ENCODE measurements around the gene RBM42.

RBM42 gene

GRCh38 chr19:35612559-35613321 lies 16.1 kb upstream of the RBM42 start, which contains the start of gene HAUS5:
Gene HAUS5, plus strand, starts transcription at chr19:35612735. Its CDS starts 60 bp downstream, at chr19:35612795.
- TF ChIP-seq SIN3A (IDR thresholded peaks at IDR 0.05; ENCODE audit: borderline replicate concordance, insufficient read depth, low read length) (peak; percentile 60; the same call in 1 of the 2 replicates), TAF1 (IDR thresholded peaks at IDR 0.05; ENCODE audit: borderline replicate concordance, insufficient read depth, low read length) (0 out of 2 replicates have a peak, but pooled peaks have one; percentile 65), FOXP2 (optimal IDR thresholded peaks at IDR 0.05; ENCODE audit: borderline replicate concordance, extremely low read depth, extremely low read length, insufficient read depth) (peak; percentile 79), POLR2AphosphoS5 (IDR thresholded peaks at IDR 0.05; ENCODE audit: low read depth, low read length) (peak; percentile 85), REST (IDR thresholded peaks at IDR 0.05; ENCODE audit: insufficient read depth in 1 of 2, low read depth in 2 of 2, low read length in 2 of 2) (no peak)

- no peak for TF ChIP-seq REST (IDR thresholded peaks at IDR 0.05; ENCODE audit: insufficient read depth in 1 of 2, low read depth in 2 of 2, low read length in 2 of 2)
- TF ChIP-seq FOXP2 (optimal IDR thresholded peaks at IDR 0.05; ENCODE audit: borderline replicate concordance, extremely low read depth, extremely low read length, insufficient read depth), result no peak
- TF ChIP-seq TAF1 (IDR thresholded peaks at IDR 0.05; ENCODE audit: borderline replicate concordance, insufficient read depth, low read length), result no peak
- TF ChIP-seq SIN3A (IDR thresholded peaks at IDR 0.05; ENCODE audit: borderline replicate concordance, insufficient read depth, low read length), result no peak
- no peak for TF ChIP-seq POLR2AphosphoS5 (IDR thresholded peaks at IDR 0.05; ENCODE audit: low read depth, low read length)
Measured at GRCh38 chr19:35613574-35613973, 15.3 kb upstream of the RBM42 start.

- no peak for TF ChIP-seq SIN3A (IDR thresholded peaks at IDR 0.05; ENCODE audit: borderline replicate concordance, insufficient read depth, low read length)
Measured at GRCh38 chr19:35615036-35615435, 13.8 kb upstream of the RBM42 start.

- no peak for TF ChIP-seq FOXP2 (optimal IDR thresholded peaks at IDR 0.05; ENCODE audit: borderline replicate concordance, extremely low read depth, extremely low read length, insufficient read depth)
- no peak for TF ChIP-seq TAF1 (IDR thresholded peaks at IDR 0.05; ENCODE audit: borderline replicate concordance, insufficient read depth, low read length)
- no peak for TF ChIP-seq REST (IDR thresholded peaks at IDR 0.05; ENCODE audit: insufficient read depth in 1 of 2, low read depth in 2 of 2, low read length in 2 of 2)
- no peak for TF ChIP-seq SIN3A (IDR thresholded peaks at IDR 0.05; ENCODE audit: borderline replicate concordance, insufficient read depth, low read length)
- no peak for TF ChIP-seq POLR2AphosphoS5 (IDR thresholded peaks at IDR 0.05; ENCODE audit: low read depth, low read length)
Measured at GRCh38 chr19:35618857-35619256, 10.0 kb upstream of the RBM42 start.

GRCh38 chr19:35619290-35619923 lies 9.4 kb upstream of the RBM42 start:
- TF ChIP-seq TAF1 (IDR thresholded peaks at IDR 0.05; ENCODE audit: borderline replicate concordance, insufficient read depth, low read length) (no peak), REST (IDR thresholded peaks at IDR 0.05; ENCODE audit: insufficient read depth in 1 of 2, low read depth in 2 of 2, low read length in 2 of 2) (no peak), SIN3A (IDR thresholded peaks at IDR 0.05; ENCODE audit: borderline replicate concordance, insufficient read depth, low read length) (no peak), FOXP2 (optimal IDR thresholded peaks at IDR 0.05; ENCODE audit: borderline replicate concordance, extremely low read depth, extremely low read length, insufficient read depth) (no peak), POLR2AphosphoS5 (IDR thresholded peaks at IDR 0.05; ENCODE audit: low read depth, low read length) (no peak)
